ENCODE measurements around the gene CCDC150. TPM values are rescaled to one million over a fixed set of nuclear protein-coding genes. Genes with fewer than 3 reads are reported as not detected.

Gene CCDC150
- total RNA-seq, 2 donors from 2014 or later, result 0.50 to 7.6 TPM

- 70% methylated on average over 5 of the region's 5 CpGs for WGBS
- TF ChIP-seq POLR2AphosphoS5 (IDR thresholded peaks at IDR 0.05) (no peak), POLR2A (IDR thresholded peaks at IDR 0.05) (no peak), CTCF (IDR thresholded peaks at IDR 0.05) (no peak)
- Histone ChIP-seq H3K27ac (no peak overlapping the region), H3K4me3 (no peak overlapping the region), H3K36me3 (no peaks in the 10 kb centered on the region), H3K4me1 (replicated peaks) (no peaks in the 10 kb centered on the region), H3K9me3 (no peaks in the 10 kb centered on the region), H3K27me3 (replicated peaks; ENCODE audit: insufficient read depth) (no peaks in the 10 kb centered on the region)
- intact Hi-C loops (cut with DNase I), result no loop called here
- DNase-seq (ENCODE audit: low spot score), result no peak
These were observed 41.1 kb upstream of the CCDC150 start for GRCh38 chr2:196598412-196598811.

- intact Hi-C loops (cut with DNase I), result no loop called here
- H3K4me1 ChIP-seq (replicated peaks), result no peaks in the 10 kb centered on the region
- H3K9me3 ChIP-seq, result no peaks in the 10 kb centered on the region
- H3K4me3 ChIP-seq, result no peak overlapping the region
- H3K27me3 ChIP-seq (replicated peaks; ENCODE audit: insufficient read depth), result no peaks in the 10 kb centered on the region
- H3K27ac ChIP-seq, result no peak overlapping the region
- TF ChIP-seq CTCF (IDR thresholded peaks at IDR 0.05) (no peak), POLR2AphosphoS5 (IDR thresholded peaks at IDR 0.05) (no peak), POLR2A (IDR thresholded peaks at IDR 0.05) (no peak)
- DNase-seq (ENCODE audit: low spot score), result no peak
- H3K36me3 ChIP-seq, result no peaks in the 10 kb centered on the region
These were observed 40.7 kb upstream of the CCDC150 start for GRCh38 chr2:196598846-196599245.

- Histone ChIP-seq H3K27me3 (replicated peaks; ENCODE audit: insufficient read depth) (no peaks in the 10 kb centered on the region), H3K4me1 (replicated peaks) (no peaks in the 10 kb centered on the region), H3K9me3 (no peaks in the 10 kb centered on the region), H3K36me3 (no peaks in the 10 kb centered on the region), H3K27ac (no peak overlapping the region), H3K4me3 (no peak overlapping the region)
- 67% methylated on average over 13 of the region's 13 CpGs for WGBS
- intact Hi-C loops (cut with DNase I), result no loop called here
- no peak for DNase-seq (ENCODE audit: low spot score)
- TF ChIP-seq POLR2A (IDR thresholded peaks at IDR 0.05), result no peak
- TF ChIP-seq CTCF (IDR thresholded peaks at IDR 0.05), result no peak
- no peak for TF ChIP-seq POLR2AphosphoS5 (IDR thresholded peaks at IDR 0.05)
These were observed 37.8 kb upstream of the CCDC150 start for GRCh38 chr2:196601430-196602306.

- Histone ChIP-seq H3K4me1 (replicated peaks) (no peaks in the 10 kb centered on the region), H3K9me3 (no peaks in the 10 kb centered on the region), H3K4me3 (no peak overlapping the region), H3K27ac (no peak overlapping the region), H3K27me3 (replicated peaks; ENCODE audit: insufficient read depth) (no peaks in the 10 kb centered on the region), H3K36me3 (no peaks in the 10 kb centered on the region)
- TF ChIP-seq POLR2A (IDR thresholded peaks at IDR 0.05), result no peak
- no peak for TF ChIP-seq POLR2AphosphoS5 (IDR thresholded peaks at IDR 0.05)
- TF ChIP-seq CTCF (IDR thresholded peaks at IDR 0.05), result no peak
- intact Hi-C loops (cut with DNase I), result no loop called here
- WGBS, result 89% methylated on average over 2 of the region's 2 CpGs
- no peak for DNase-seq (ENCODE audit: low spot score)
These were observed 35.3 kb upstream of the CCDC150 start for GRCh38 chr2:196604196-196604595.

- H3K4me1 ChIP-seq (replicated peaks), result no peaks in the 10 kb centered on the region
- no peak overlapping the region for H3K4me3 ChIP-seq
- no peaks in the 10 kb centered on the region for H3K9me3 ChIP-seq
- DNase-seq (ENCODE audit: low spot score), result no peak
- no peak for TF ChIP-seq POLR2AphosphoS5 (IDR thresholded peaks at IDR 0.05)
- TF ChIP-seq CTCF (IDR thresholded peaks at IDR 0.05), result no peak
- no peak for TF ChIP-seq POLR2A (IDR thresholded peaks at IDR 0.05)
- no peaks in the 10 kb centered on the region for H3K27me3 ChIP-seq (replicated peaks; ENCODE audit: insufficient read depth)
- WGBS, result 83% methylated on average over 3 of the region's 3 CpGs
- no peak overlapping the region for H3K27ac ChIP-seq
- intact Hi-C loops (cut with DNase I), result no loop called here
- no peaks in the 10 kb centered on the region for H3K36me3 ChIP-seq
These were observed 33.0 kb upstream of the CCDC150 start for GRCh38 chr2:196606516-196606915.

Data from prostate gland (tissue), 2 donors.